K562 (cell line): Measurements from ENCODE around the gene CELSR1. TPM values are rescaled to one million over a fixed set of nuclear protein-coding genes. Genes with fewer than 3 reads are reported as not detected.
A peak's percentile ranks its signal among the peaks of the same experiment; 100 is the strongest.

ENCODE experiments used
- CBX8 ChIP-seq: fragments of 200-600 bp; sonication (generic); IDR thresholded peaks from 2 replicates; pipeline ENCODE4 v1.6.1; 2012; ENCODE audit warnings: borderline replicate concordance, mixed run types, low read depth, mild to moderate bottlenecking, moderate library complexity, mixed read lengths, low read length, control low read depth, inconsistent platforms; ENCODE audit not compliant: poor library complexity, severe bottlenecking; ENCODE audit errors: extremely low read depth
- E2F6 ChIP-seq, 2 experiments: IDR thresholded peaks; 2 replicates each; pipeline ENCODE4 v1.6.1; 2011; ENCODE audit warnings: borderline replicate concordance in 1 of 2, control low read depth in 1 of 2, low read depth in 1 of 2, low read length in 1 of 2, mild to moderate bottlenecking in 1 of 2, mixed read lengths in 1 of 2, moderate library complexity in 1 of 2; ENCODE audit not compliant: insufficient read depth in 1 of 2, insufficient read length in 1 of 2, poor library complexity in 1 of 2, severe bottlenecking in 1 of 2; ENCODE audit errors: extremely low read depth in 1 of 2
- FOXM1 ChIP-seq, 2 experiments: fragments of 450-650 bp in 1 of 2; sonication (generic) in 1 of 2; formaldehyde crosslinking in 1 of 2; IDR thresholded peaks; 2 replicates each; pipeline versions ENCODE4 v1.6.1 to v1.9.0; 2017 to 2022; ENCODE audit warnings: low read depth in 2 of 2, mild to moderate bottlenecking in 2 of 2, missing genetic modification reagents in 1 of 2, moderate library complexity in 1 of 2
- NFXL1 ChIP-seq: fragments of 450-650 bp; formaldehyde crosslinking; IDR thresholded peaks from 2 replicates; pipeline ENCODE4 v1.4.0; 2021; ENCODE audit warnings: mild to moderate bottlenecking
- RB1 ChIP-seq: fragments of 450-650 bp; IDR thresholded peaks from 2 replicates; pipeline ENCODE4 v1.6.1; 2017; ENCODE audit warnings: low read depth, mild to moderate bottlenecking
- SLC30A9 ChIP-seq: fragments of 250-450 bp; sonication (Bioruptor Pico); IDR thresholded peaks from 2 replicates; pipeline ENCODE4 v1.8.0; 2022; ENCODE audit warnings: mild to moderate bottlenecking, moderate library complexity
- ZEB2 ChIP-seq: fragments of 450-650 bp; IDR thresholded peaks from 2 replicates; pipeline ENCODE4 v1.6.1; 2016
- polyA plus RNA-seq, 8 experiments: library from polyadenylated mRNA; depleted of rRNA in 4 of 8; stranded (reverse) in 5 of 8; unstranded in 3 of 8; fragments of >200 nt; fragmentation: Nextera tagmentation in 2 of 8; fragmentation: Illumina TruSeq in 1 of 8; extraction: Ambion mirVana in 2 of 8; extraction: Trizol in 1 of 8; gene quantifications; 2 replicates each; pipeline versions ENCODE4 v1.2.1 to v1.2.3, GENCODE V29; 2011 to 2014; ENCODE audit warnings: inconsistent platforms in 1 of 8, missing spikeins in 1 of 8
- total RNA-seq, 7 experiments: library from RNA; depleted of rRNA in 6 of 7; stranded (reverse); fragments of >200 nt in 6 of 7; fragmentation: Illumina TruSeq in 2 of 7; extraction: Trizol in 2 of 7; gene quantifications; 2 replicates each; pipeline versions ENCODE4 v1.2.1 to v1.2.3, GENCODE V29; 2011 to 2021; ENCODE audit warnings: low replicate concordance in 1 of 7
- TF ChIP-seq, protein P1 (sequence below): fragments of 450-650 bp; IDR thresholded peaks from 2 replicates; pipeline ENCODE4 v1.6.1; 2016; ENCODE audit warnings: borderline replicate concordance
- TF ChIP-seq, protein P2 (sequence below): sonication (generic); formaldehyde crosslinking; IDR thresholded peaks from 2 replicates; pipeline ENCODE4 v1.8.0; 2022; ENCODE audit warnings: mild to moderate bottlenecking, missing genetic modification reagents
- TF ChIP-seq, protein P3 (sequence below): fragments of 250-450 bp; sonication (Bioruptor Pico); IDR thresholded peaks from 2 replicates; pipeline ENCODE4 v1.8.0; 2021; ENCODE audit warnings: moderate library complexity, mild to moderate bottlenecking, inconsistent platforms

The CELSR1 gene
- total and polyA plus RNA-seq, 9 of the 15 experiments (the other 6 are each of a cell fraction or from before 2014, with no cell fraction given): under 0.01 to 0.09 TPM; not detected in 7

GRCh38 chr22:46336119-46337078, 201.0 kb downstream of the CELSR1 start (continued):
- TF ChIP-seq, protein P1, sequence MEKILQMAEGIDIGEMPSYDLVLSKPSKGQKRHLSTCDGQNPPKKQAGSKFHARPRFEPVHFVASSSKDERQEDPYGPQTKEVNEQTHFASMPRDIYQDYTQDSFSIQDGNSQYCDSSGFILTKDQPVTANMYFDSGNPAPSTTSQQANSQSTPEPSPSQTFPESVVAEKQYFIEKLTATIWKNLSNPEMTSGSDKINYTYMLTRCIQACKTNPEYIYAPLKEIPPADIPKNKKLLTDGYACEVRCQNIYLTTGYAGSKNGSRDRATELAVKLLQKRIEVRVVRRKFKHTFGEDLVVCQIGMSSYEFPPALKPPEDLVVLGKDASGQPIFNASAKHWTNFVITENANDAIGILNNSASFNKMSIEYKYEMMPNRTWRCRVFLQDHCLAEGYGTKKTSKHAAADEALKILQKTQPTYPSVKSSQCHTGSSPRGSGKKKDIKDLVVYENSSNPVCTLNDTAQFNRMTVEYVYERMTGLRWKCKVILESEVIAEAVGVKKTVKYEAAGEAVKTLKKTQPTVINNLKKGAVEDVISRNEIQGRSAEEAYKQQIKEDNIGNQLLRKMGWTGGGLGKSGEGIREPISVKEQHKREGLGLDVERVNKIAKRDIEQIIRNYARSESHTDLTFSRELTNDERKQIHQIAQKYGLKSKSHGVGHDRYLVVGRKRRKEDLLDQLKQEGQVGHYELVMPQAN: no peak
- no peak for TF ChIP-seq NFXL1 (CRISPR knock-in tag)
- no peak for TF ChIP-seq CBX8
- TF ChIP-seq E2F6 (IDR thresholded peaks at IDR 0.05; ENCODE audit: borderline replicate concordance in 1 of 2, extremely low read depth in 1 of 2, insufficient read depth in 1 of 2, insufficient read length in 1 of 2, low read depth in 1 of 2, low read length in 1 of 2, poor library complexity in 1 of 2, severe bottlenecking in 1 of 2): no peak
- no peak for TF ChIP-seq FOXM1 (IDR thresholded peaks at IDR 0.05; ENCODE audit: low read depth)
- no peak for TF ChIP-seq FOXM1 (CRISPR knock-in tag; IDR thresholded peaks at IDR 0.05; ENCODE audit: low read depth)
- no peak for TF ChIP-seq RB1
- TF ChIP-seq ZEB2: no peak
- TF ChIP-seq, protein P2, sequence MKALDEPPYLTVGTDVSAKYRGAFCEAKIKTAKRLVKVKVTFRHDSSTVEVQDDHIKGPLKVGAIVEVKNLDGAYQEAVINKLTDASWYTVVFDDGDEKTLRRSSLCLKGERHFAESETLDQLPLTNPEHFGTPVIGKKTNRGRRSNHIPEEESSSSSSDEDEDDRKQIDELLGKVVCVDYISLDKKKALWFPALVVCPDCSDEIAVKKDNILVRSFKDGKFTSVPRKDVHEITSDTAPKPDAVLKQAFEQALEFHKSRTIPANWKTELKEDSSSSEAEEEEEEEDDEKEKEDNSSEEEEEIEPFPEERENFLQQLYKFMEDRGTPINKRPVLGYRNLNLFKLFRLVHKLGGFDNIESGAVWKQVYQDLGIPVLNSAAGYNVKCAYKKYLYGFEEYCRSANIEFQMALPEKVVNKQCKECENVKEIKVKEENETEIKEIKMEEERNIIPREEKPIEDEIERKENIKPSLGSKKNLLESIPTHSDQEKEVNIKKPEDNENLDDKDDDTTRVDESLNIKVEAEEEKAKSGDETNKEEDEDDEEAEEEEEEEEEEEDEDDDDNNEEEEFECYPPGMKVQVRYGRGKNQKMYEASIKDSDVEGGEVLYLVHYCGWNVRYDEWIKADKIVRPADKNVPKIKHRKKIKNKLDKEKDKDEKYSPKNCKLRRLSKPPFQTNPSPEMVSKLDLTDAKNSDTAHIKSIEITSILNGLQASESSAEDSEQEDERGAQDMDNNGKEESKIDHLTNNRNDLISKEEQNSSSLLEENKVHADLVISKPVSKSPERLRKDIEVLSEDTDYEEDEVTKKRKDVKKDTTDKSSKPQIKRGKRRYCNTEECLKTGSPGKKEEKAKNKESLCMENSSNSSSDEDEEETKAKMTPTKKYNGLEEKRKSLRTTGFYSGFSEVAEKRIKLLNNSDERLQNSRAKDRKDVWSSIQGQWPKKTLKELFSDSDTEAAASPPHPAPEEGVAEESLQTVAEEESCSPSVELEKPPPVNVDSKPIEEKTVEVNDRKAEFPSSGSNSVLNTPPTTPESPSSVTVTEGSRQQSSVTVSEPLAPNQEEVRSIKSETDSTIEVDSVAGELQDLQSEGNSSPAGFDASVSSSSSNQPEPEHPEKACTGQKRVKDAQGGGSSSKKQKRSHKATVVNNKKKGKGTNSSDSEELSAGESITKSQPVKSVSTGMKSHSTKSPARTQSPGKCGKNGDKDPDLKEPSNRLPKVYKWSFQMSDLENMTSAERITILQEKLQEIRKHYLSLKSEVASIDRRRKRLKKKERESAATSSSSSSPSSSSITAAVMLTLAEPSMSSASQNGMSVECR (CRISPR knock-in tag): 0 out of 2 replicates have a peak, but pooled peaks have one; percentile 4
- TF ChIP-seq, protein P3, sequence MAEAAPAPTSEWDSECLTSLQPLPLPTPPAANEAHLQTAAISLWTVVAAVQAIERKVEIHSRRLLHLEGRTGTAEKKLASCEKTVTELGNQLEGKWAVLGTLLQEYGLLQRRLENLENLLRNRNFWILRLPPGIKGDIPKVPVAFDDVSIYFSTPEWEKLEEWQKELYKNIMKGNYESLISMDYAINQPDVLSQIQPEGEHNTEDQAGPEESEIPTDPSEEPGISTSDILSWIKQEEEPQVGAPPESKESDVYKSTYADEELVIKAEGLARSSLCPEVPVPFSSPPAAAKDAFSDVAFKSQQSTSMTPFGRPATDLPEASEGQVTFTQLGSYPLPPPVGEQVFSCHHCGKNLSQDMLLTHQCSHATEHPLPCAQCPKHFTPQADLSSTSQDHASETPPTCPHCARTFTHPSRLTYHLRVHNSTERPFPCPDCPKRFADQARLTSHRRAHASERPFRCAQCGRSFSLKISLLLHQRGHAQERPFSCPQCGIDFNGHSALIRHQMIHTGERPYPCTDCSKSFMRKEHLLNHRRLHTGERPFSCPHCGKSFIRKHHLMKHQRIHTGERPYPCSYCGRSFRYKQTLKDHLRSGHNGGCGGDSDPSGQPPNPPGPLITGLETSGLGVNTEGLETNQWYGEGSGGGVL (CRISPR knock-in tag): no peak
- TF ChIP-seq SLC30A9: no peak
